Activated CD4-positive, alpha-beta T cell treated with anti-CD3 and anti-CD28 coated beads, Interleukin-2, Interleukin-4, amounts not matched to agents 100 ng/mL and 50 ng/mL, durations not matched to agents 16 hours and 8 hours (primary cell): Measurements from ENCODE around the gene ATRN.

Experiments used
- DNase-seq: peaks from one replicate; pipeline ENCODE4 v3.0.0-alpha.2; 2020; ENCODE audit warnings: low spot score

Gene ATRN

DNA sequence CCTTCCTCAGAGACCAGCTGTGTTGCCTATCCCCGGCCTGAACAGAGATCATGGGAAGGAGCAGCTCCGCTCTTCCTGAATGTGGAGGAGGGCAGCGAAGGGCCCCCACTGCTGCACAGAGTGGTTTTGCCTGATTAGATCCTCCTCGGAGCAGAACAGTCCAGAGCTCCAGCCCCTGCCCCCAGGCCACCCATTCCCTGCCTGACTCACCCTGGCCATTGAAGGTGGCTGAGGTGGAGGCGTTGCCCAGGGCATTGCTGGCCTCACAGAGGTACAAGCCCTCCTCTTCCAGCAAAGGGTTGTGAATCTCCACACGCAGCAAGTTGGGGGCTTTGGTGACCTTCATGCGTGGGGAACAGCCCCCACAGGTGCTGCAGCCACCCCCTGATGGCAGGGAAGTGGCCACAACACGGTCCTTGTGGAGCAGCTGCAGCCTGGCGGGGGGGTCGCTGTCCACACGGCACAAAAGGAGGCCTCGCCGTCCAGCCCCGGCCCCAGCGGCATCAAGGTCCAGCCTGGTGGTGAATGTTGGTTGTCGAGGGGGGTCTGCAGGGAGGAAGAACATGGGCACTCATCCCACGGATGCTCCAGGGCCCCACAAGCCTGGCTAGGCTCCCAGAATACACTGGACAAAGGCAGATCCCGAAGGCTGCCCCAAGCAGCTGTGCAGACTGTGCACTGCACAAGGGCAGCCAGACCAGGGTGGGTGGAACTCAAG is 226.9 kb downstream of the ATRN start:
- DNase-seq: no peak

GRCh38 chr20:3698591-3699001 is 227.8 kb downstream of the ATRN start:
- no peak for DNase-seq

GRCh38 chr20:3699037-3699436 is 228.2 kb downstream of the ATRN start:
- DNase-seq: no peak
